Stomach (tissue), 4 donors: Measurements from ENCODE around the gene MANEA.

Experiments
- CTCF ChIP-seq, 7 experiments: fragments of 450-650 bp in 4 of 7; fragments of 200-600 bp in 3 of 7; sonication (generic) in 3 of 7; IDR thresholded peaks; one replicate each; pipeline ENCODE4 v1.5.1; 2016 to 2019; ENCODE audit warnings: antibody characterized with exemption in 7 of 7, control low read depth in 2 of 7, mild to moderate bottlenecking in 1 of 7
- EP300 ChIP-seq: sonication (generic); formaldehyde crosslinking; IDR thresholded peaks from one replicate; pipeline ENCODE4 v1.6.1; 2017; ENCODE audit warnings: antibody characterized with exemption

GRCh38 chr6:95578106-95578410 lies 723 bp downstream of the MANEA start:
- no peak for TF ChIP-seq CTCF (IDR thresholded peaks at IDR 0.05)
- no peak for TF ChIP-seq EP300
